ENCODE measurements around the gene RAPGEF6.

The RAPGEF6 gene

GRCh38 chr5:131541762-131542161 is 93.3 kb downstream of the RAPGEF6 start:
- DNase-seq (ENCODE audit: low read depth) = no peak

- DNase-seq (ENCODE audit: low read depth) = no peak
These were observed 94.0 kb downstream of the RAPGEF6 start for GRCh38 chr5:131541071-131541470.

- DNase-seq (ENCODE audit: low read depth) = no peak
These were observed 95.8 kb downstream of the RAPGEF6 start for GRCh38 chr5:131539251-131539650.

GRCh38 chr5:131538177-131538593 is 96.8 kb downstream of the RAPGEF6 start:
- no peak for DNase-seq (ENCODE audit: low read depth)

- no peak for DNase-seq (ENCODE audit: low read depth)
These were observed 98.1 kb downstream of the RAPGEF6 start for GRCh38 chr5:131536850-131537448.

- no peak for DNase-seq (ENCODE audit: low read depth)
These were observed 98.7 kb downstream of the RAPGEF6 start for GRCh38 chr5:131536211-131536826.

- DNase-seq (ENCODE audit: low read depth) = no peak
These were observed 100.1 kb downstream of the RAPGEF6 start for GRCh38 chr5:131534974-131535373.

- DNase-seq (ENCODE audit: low read depth) = no peak
These were observed 101.2 kb downstream of the RAPGEF6 start for GRCh38 chr5:131533836-131534235.

GRCh38 chr5:131532031-131532640 is 102.9 kb downstream of the RAPGEF6 start:
- DNase-seq (ENCODE audit: low read depth) = no peak

GRCh38 chr5:131530706-131531331 is 104.2 kb downstream of the RAPGEF6 start:
- no peak for DNase-seq (ENCODE audit: low read depth)

- DNase-seq (ENCODE audit: low read depth) = no peak
These were observed 106.3 kb downstream of the RAPGEF6 start for GRCh38 chr5:131528682-131529081.

GRCh38 chr5:131525805-131526204 is 109.2 kb downstream of the RAPGEF6 start:
- no peak for DNase-seq (ENCODE audit: low read depth)

- DNase-seq (ENCODE audit: low read depth) = no peak
These were observed 110.6 kb downstream of the RAPGEF6 start for GRCh38 chr5:131524431-131524830.

GRCh38 chr5:131523500-131524185 is 111.4 kb downstream of the RAPGEF6 start:
- DNase-seq (ENCODE audit: low read depth) = no peak

- DNase-seq (ENCODE audit: low read depth) = no peak
These were observed 113.8 kb downstream of the RAPGEF6 start for GRCh38 chr5:131521252-131521651.

- DNase-seq (ENCODE audit: low read depth) = no peak
These were observed 119.7 kb downstream of the RAPGEF6 start for GRCh38 chr5:131515348-131515747.

- no peak for DNase-seq (ENCODE audit: low read depth)
These were observed 120.4 kb downstream of the RAPGEF6 start for GRCh38 chr5:131514316-131515283.

- no peak for DNase-seq (ENCODE audit: low read depth)
These were observed 121.2 kb downstream of the RAPGEF6 start for GRCh38 chr5:131513780-131514179.

- DNase-seq (ENCODE audit: low read depth) = no peak
These were observed 123.1 kb downstream of the RAPGEF6 start for GRCh38 chr5:131511934-131512333.

GRCh38 chr5:131509801-131510200 is 125.2 kb downstream of the RAPGEF6 start:
- no peak for DNase-seq (ENCODE audit: low read depth)

- DNase-seq (ENCODE audit: low read depth) = no peak
These were observed 129.7 kb downstream of the RAPGEF6 start for GRCh38 chr5:131505237-131505908.

Data from activated T-cell treated with anti-CD3 and anti-CD28 coated beads for 48 hours (primary cell).